Peyer's patch (tissue), 4 donors: ENCODE data around the gene ZNF804B.

Experiments used
- CTCF ChIP-seq, 6 experiments: fragments of 450-650 bp in 4 of 6; fragments of 200-600 bp in 2 of 6; sonication (generic) in 1 of 6; IDR thresholded peaks; one replicate each; pipeline ENCODE4 v1.5.1; 2017 to 2019; ENCODE audit warnings: antibody characterized with exemption in 6 of 6, mild to moderate bottlenecking in 3 of 6, moderate library complexity in 1 of 6
- POLR2A ChIP-seq, 2 donors: fragments of 450-650 bp; IDR thresholded peaks; one replicate each; pipeline ENCODE4 v1.5.1; 2017; ENCODE audit warnings: antibody characterized with exemption in 2 of 2, mild to moderate bottlenecking in 2 of 2, moderate library complexity in 2 of 2

- TF ChIP-seq POLR2A (IDR thresholded peaks at IDR 0.05), result no peak
- no peak for TF ChIP-seq CTCF (IDR thresholded peaks at IDR 0.05)
Measured at GRCh38 chr7:89029864-89030263, 270.4 kb downstream of the ZNF804B start.
